GM12878 (cell line): ENCODE data around the gene THSD8. TPM values are rescaled to one million over a fixed set of nuclear protein-coding genes. Genes with fewer than 3 reads are reported as not detected.

ENCODE experiments used
- BACH1 ChIP-seq: fragments of 450-650 bp; IDR thresholded peaks from 2 replicates; pipeline ENCODE4 v1.6.1; 2017; ENCODE audit warnings: mild to moderate bottlenecking, borderline replicate concordance
- BHLHE40 ChIP-seq, 2 experiments: fragments of 450-650 bp in 1 of 2; IDR thresholded peaks; 2 replicates each; pipeline ENCODE4 v1.6.1; 2011 to 2017; ENCODE audit warnings: low read depth in 2 of 2, borderline replicate concordance in 1 of 2, improper control_type of control experiment in 1 of 2, low read length in 1 of 2, mild to moderate bottlenecking in 1 of 2
- CBFB ChIP-seq: IDR thresholded peaks from 2 replicates; pipeline ENCODE4 v1.6.1; 2016; ENCODE audit warnings: antibody characterized with exemption, low read depth
- GATAD2B ChIP-seq: fragments of 450-650 bp; conservative IDR thresholded peaks from 2 replicates; pipeline ENCODE4 v1.6.1; 2017; ENCODE audit warnings: low read depth, mild to moderate bottlenecking, moderate library complexity
- JUNB ChIP-seq: IDR thresholded peaks from 2 replicates; pipeline ENCODE4 v1.6.1; 2016; ENCODE audit warnings: antibody characterized with exemption, mild to moderate bottlenecking
- MXI1 ChIP-seq: fragments of 150-350 bp; IDR thresholded peaks from 2 replicates; pipeline ENCODE4 v1.6.1; 2011; ENCODE audit warnings: low read depth, mild to moderate bottlenecking, inconsistent platforms, low read length, improper control_type of control experiment
- NR2C1 ChIP-seq: fragments of 450-650 bp; IDR thresholded peaks from 2 replicates; pipeline ENCODE4 v1.6.1; 2017; ENCODE audit warnings: antibody characterized with exemption, mild to moderate bottlenecking, moderate library complexity
- NR2F1 ChIP-seq: fragments of 450-650 bp; conservative IDR thresholded peaks from 2 replicates; pipeline ENCODE4 v1.6.1; 2017; ENCODE audit warnings: mild to moderate bottlenecking
- RB1 ChIP-seq: fragments of 450-650 bp; formaldehyde crosslinking; IDR thresholded peaks from 2 replicates; pipeline ENCODE4 v1.6.1; 2017; ENCODE audit warnings: mild to moderate bottlenecking, borderline replicate concordance
- RELA ChIP-seq: fragments of 450-650 bp; IDR thresholded peaks from 2 replicates; pipeline ENCODE4 v1.8.0; 2014; ENCODE audit warnings: borderline replicate concordance; ENCODE audit not compliant: partially characterized antibody
- SIN3A ChIP-seq: IDR thresholded peaks from 2 replicates; pipeline ENCODE4 v1.6.1; 2012; ENCODE audit warnings: low read depth, low read length, improper control_type of control experiment
- SREBF1 ChIP-seq: IDR thresholded peaks from 2 replicates; pipeline ENCODE4 v1.6.1; 2012; ENCODE audit warnings: mild to moderate bottlenecking, low read length
- TARDBP ChIP-seq: IDR thresholded peaks from 2 replicates; pipeline ENCODE4 v1.6.1; 2016; ENCODE audit warnings: borderline replicate concordance
- TBL1XR1 ChIP-seq: IDR thresholded peaks from 2 replicates; pipeline ENCODE4 v1.6.1; 2012; ENCODE audit warnings: low read depth, low read length, improper control_type of control experiment
- TCF12 ChIP-seq: IDR thresholded peaks from 2 replicates; pipeline ENCODE4 v1.6.1; 2011; ENCODE audit warnings: low read depth, mild to moderate bottlenecking, low read length
- polyA plus RNA-seq, 11 experiments: library from polyadenylated mRNA; depleted of rRNA in 4 of 11; unstranded in 6 of 11; stranded (reverse) in 5 of 11; fragments of >200 nt; fragmentation: Nextera tagmentation in 4 of 11; fragmentation: Illumina TruSeq in 1 of 11; extraction: Ambion mirVana in 4 of 11; extraction: Trizol in 1 of 11; gene quantifications; 1 replicate in 1 of 11; 2 replicates in 10 of 11; pipeline versions ENCODE4 v1.2.1 to v1.2.3, GENCODE V29; 2011 to 2016; ENCODE audit warnings: inconsistent platforms in 2 of 11, missing spikeins in 2 of 11, low read depth in 1 of 11
- total RNA-seq, 4 experiments: library from RNA; depleted of rRNA in 3 of 4; stranded (reverse); fragments of >200 nt in 3 of 4; fragmentation: Illumina TruSeq in 1 of 4; extraction: Trizol in 1 of 4; gene quantifications; 2 replicates each; pipeline versions ENCODE4 v1.2.1 to v1.2.3, GENCODE V29; 2013 to 2021
- TF ChIP-seq, protein P1 (sequence below): IDR thresholded peaks from 2 replicates; pipeline ENCODE4 v1.6.1; 2012; ENCODE audit warnings: mild to moderate bottlenecking, low read depth, low read length
- TF ChIP-seq, protein P2 (sequence below): fragments of 450-650 bp; IDR thresholded peaks from 2 replicates; pipeline ENCODE4 v1.6.1; 2018; ENCODE audit warnings: mild to moderate bottlenecking, low read depth, moderate library complexity; ENCODE audit not compliant: partially characterized antibody
- TF ChIP-seq, protein P3 (sequence below): fragments of 450-650 bp; IDR thresholded peaks from 2 replicates; pipeline ENCODE4 v1.6.1; 2018; ENCODE audit warnings: borderline replicate concordance, mild to moderate bottlenecking; ENCODE audit not compliant: partially characterized antibody
- TF ChIP-seq, protein P4 (sequence below): IDR thresholded peaks from 2 replicates; pipeline ENCODE4 v1.6.1; 2012; ENCODE audit warnings: low read depth, low read length, improper control_type of control experiment
- TF ChIP-seq, protein P5 (sequence below): fragments of 450-650 bp; IDR thresholded peaks from 2 replicates; pipeline ENCODE4 v1.6.1; 2017; ENCODE audit warnings: low read depth, mild to moderate bottlenecking, moderate library complexity

Gene THSD8
- total and polyA plus RNA-seq, 10 of the 15 experiments (the other 5 are each of a cell fraction or from before 2014, with no cell fraction given), result 0.24 to 32.3 (median 21.3) TPM; not detected in 2

DNA sequence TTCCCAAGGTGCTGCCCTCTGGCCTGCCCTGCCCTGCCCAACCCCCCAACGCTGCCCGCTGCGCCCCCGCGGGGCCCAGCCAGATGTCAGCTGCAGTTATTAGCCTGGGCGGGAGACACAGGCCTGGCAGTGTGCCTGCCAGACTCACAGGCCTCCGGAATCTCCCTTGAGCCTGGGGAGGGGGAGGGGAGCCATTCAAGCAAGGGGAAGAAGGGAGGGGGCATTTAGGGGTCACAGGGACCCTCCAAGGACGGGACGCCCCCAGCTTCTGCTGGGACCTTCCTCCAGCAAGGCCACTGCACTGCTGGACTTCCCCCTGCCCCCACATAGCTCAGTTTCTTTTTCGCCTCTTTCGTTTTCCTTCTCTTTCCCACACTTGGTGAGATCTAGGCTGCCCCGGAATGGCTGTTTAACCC, 13.2 kb upstream of the THSD8 start (continued):
- TF ChIP-seq, protein P1, sequence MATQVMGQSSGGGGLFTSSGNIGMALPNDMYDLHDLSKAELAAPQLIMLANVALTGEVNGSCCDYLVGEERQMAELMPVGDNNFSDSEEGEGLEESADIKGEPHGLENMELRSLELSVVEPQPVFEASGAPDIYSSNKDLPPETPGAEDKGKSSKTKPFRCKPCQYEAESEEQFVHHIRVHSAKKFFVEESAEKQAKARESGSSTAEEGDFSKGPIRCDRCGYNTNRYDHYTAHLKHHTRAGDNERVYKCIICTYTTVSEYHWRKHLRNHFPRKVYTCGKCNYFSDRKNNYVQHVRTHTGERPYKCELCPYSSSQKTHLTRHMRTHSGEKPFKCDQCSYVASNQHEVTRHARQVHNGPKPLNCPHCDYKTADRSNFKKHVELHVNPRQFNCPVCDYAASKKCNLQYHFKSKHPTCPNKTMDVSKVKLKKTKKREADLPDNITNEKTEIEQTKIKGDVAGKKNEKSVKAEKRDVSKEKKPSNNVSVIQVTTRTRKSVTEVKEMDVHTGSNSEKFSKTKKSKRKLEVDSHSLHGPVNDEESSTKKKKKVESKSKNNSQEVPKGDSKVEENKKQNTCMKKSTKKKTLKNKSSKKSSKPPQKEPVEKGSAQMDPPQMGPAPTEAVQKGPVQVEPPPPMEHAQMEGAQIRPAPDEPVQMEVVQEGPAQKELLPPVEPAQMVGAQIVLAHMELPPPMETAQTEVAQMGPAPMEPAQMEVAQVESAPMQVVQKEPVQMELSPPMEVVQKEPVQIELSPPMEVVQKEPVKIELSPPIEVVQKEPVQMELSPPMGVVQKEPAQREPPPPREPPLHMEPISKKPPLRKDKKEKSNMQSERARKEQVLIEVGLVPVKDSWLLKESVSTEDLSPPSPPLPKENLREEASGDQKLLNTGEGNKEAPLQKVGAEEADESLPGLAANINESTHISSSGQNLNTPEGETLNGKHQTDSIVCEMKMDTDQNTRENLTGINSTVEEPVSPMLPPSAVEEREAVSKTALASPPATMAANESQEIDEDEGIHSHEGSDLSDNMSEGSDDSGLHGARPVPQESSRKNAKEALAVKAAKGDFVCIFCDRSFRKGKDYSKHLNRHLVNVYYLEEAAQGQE, result peak; percentile 6; the same call in 1 of the 2 replicates
- TF ChIP-seq, protein P2, sequence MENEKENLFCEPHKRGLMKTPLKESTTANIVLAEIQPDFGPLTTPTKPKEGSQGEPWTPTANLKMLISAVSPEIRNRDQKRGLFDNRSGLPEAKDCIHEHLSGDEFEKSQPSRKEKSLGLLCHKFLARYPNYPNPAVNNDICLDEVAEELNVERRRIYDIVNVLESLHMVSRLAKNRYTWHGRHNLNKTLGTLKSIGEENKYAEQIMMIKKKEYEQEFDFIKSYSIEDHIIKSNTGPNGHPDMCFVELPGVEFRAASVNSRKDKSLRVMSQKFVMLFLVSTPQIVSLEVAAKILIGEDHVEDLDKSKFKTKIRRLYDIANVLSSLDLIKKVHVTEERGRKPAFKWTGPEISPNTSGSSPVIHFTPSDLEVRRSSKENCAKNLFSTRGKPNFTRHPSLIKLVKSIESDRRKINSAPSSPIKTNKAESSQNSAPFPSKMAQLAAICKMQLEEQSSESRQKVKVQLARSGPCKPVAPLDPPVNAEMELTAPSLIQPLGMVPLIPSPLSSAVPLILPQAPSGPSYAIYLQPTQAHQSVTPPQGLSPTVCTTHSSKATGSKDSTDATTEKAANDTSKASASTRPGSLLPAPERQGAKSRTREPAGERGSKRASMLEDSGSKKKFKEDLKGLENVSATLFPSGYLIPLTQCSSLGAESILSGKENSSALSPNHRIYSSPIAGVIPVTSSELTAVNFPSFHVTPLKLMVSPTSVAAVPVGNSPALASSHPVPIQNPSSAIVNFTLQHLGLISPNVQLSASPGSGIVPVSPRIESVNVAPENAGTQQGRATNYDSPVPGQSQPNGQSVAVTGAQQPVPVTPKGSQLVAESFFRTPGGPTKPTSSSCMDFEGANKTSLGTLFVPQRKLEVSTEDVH, result no peak
- TF ChIP-seq SIN3A (0 out of 2 replicates have a peak, but pooled peaks have one; percentile 40), NR2C1 (peak; percentile 54; the same call in 1 of the 2 replicates), MXI1 (peak; percentile 38; the same call in 1 of the 2 replicates), RB1 (0 out of 2 replicates have a peak, but pooled peaks have one; percentile 36), JUNB (peak; percentile 28; the same call in 1 of the 2 replicates), GATAD2B (peak; percentile 98), TCF12 (peak; percentile 98), TARDBP (no peak; the same call in 1 of the 2 replicates), NR2F1 (peak; percentile 96), TBL1XR1 (peak; percentile 94), SREBF1 (no peak), BHLHE40 (IDR thresholded peaks at IDR 0.05; ENCODE audit: borderline replicate concordance in 1 of 2, low read depth in 2 of 2, low read length in 1 of 2) (peak; percentile 71 to 82; a peak in 3 of 4 replicates), CBFB (peak; percentile 46; the same call in 1 of the 2 replicates), BACH1 (peak; percentile 46; the same call in 1 of the 2 replicates), RELA (peak; percentile 99)
- TF ChIP-seq, protein P3, sequence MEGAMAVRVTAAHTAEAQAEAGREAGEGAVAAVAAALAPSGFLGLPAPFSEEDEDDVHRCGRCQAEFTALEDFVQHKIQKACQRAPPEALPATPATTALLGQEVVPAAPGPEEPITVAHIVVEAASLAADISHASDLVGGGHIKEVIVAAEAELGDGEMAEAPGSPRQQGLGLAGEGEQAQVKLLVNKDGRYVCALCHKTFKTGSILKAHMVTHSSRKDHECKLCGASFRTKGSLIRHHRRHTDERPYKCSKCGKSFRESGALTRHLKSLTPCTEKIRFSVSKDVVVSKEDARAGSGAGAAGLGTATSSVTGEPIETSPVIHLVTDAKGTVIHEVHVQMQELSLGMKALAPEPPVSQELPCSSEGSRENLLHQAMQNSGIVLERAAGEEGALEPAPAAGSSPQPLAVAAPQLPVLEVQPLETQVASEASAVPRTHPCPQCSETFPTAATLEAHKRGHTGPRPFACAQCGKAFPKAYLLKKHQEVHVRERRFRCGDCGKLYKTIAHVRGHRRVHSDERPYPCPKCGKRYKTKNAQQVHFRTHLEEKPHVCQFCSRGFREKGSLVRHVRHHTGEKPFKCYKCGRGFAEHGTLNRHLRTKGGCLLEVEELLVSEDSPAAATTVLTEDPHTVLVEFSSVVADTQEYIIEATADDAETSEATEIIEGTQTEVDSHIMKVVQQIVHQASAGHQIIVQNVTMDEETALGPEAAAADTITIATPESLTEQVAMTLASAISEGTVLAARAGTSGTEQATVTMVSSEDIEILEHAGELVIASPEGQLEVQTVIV, result no peak
- TF ChIP-seq, protein P4, sequence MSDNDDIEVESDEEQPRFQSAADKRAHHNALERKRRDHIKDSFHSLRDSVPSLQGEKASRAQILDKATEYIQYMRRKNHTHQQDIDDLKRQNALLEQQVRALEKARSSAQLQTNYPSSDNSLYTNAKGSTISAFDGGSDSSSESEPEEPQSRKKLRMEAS, result no peak; the same call in 1 of the 2 replicates
- TF ChIP-seq, protein P5, sequence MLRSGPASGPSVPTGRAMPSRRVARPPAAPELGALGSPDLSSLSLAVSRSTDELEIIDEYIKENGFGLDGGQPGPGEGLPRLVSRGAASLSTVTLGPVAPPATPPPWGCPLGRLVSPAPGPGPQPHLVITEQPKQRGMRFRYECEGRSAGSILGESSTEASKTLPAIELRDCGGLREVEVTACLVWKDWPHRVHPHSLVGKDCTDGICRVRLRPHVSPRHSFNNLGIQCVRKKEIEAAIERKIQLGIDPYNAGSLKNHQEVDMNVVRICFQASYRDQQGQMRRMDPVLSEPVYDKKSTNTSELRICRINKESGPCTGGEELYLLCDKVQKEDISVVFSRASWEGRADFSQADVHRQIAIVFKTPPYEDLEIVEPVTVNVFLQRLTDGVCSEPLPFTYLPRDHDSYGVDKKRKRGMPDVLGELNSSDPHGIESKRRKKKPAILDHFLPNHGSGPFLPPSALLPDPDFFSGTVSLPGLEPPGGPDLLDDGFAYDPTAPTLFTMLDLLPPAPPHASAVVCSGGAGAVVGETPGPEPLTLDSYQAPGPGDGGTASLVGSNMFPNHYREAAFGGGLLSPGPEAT, result peak; percentile 96
